Jurkat, Clone E6-1 (cell line): Measurements from ENCODE around the gene IFRD2.
"Not testable (repeated sequence)": the region's sequence is repeated elsewhere in the genome, so short reads cannot be mapped to it uniquely, and the experiment has no call there.

Experiments
- DNase-seq: peaks from one replicate; pipeline ENCODE4 v3.0.0-alpha.2; 2011; ENCODE audit warnings: low read depth, low spot score
- H3K4me3 ChIP-seq: 2 replicates; pipeline ENCODE4 v1.5.1; 2011; ENCODE audit warnings: mild to moderate bottlenecking, low read length, control low read depth, moderate library complexity

Gene IFRD2

GRCh38 chr3:50325113-50325480 is 32.9 kb upstream of the IFRD2 start:
- DNase-seq: no peak
- H3K4me3 ChIP-seq: no peak overlapping the region

- DNase-seq: peak; percentile 57
- H3K4me3 ChIP-seq: no peak overlapping the region
These were observed 32.3 kb upstream of the IFRD2 start for GRCh38 chr3:50324351-50325112.

- DNase-seq: no peak
- H3K4me3 ChIP-seq: no peak overlapping the region
These were observed 31.5 kb upstream of the IFRD2 start for GRCh38 chr3:50323614-50324199.

- no peak for DNase-seq
- H3K4me3 ChIP-seq: no peak overlapping the region
These were observed 30.9 kb upstream of the IFRD2 start for GRCh38 chr3:50323092-50323600.

GRCh38 chr3:50322386-50323091 is 30.3 kb upstream of the IFRD2 start, which contains the start of gene HYAL2:
HYAL2 (minus strand) TSS chr3:50322745; CDS start chr3:50320489, 2,256 bp downstream.
- peak within 1 kb of the TSS; percentile 98 for H3K4me3 ChIP-seq
- no peak for DNase-seq

- H3K4me3 ChIP-seq: peak overlapping the region; percentile 98
- no peak for DNase-seq
These were observed 29.8 kb upstream of the IFRD2 start for GRCh38 chr3:50322115-50322385.

GRCh38 chr3:50321336-50322114 is 29.3 kb upstream of the IFRD2 start:
- peak overlapping the region; percentile 98 for H3K4me3 ChIP-seq
- DNase-seq: peak; percentile 79

GRCh38 chr3:50320853-50321335 is 28.7 kb upstream of the IFRD2 start:
- peak overlapping the region; percentile 98 for H3K4me3 ChIP-seq
- DNase-seq: no peak

- DNase-seq: no peak
- peak overlapping the region; percentile 98 for H3K4me3 ChIP-seq
These were observed 27.8 kb upstream of the IFRD2 start for GRCh38 chr3:50319894-50320625.

GRCh38 chr3:50319181-50319893 is 27.1 kb upstream of the IFRD2 start:
- no peak overlapping the region for H3K4me3 ChIP-seq
- DNase-seq: no peak

- no peak overlapping the region for H3K4me3 ChIP-seq
- no peak for DNase-seq
These were observed 26.4 kb upstream of the IFRD2 start for GRCh38 chr3:50318615-50319014.

- DNase-seq: no peak
- H3K4me3 ChIP-seq: no peak overlapping the region
These were observed 25.9 kb upstream of the IFRD2 start for GRCh38 chr3:50318163-50318562.

- no peak overlapping the region for H3K4me3 ChIP-seq
- DNase-seq: no peak
These were observed 25.1 kb upstream of the IFRD2 start for GRCh38 chr3:50317300-50317699.

- no peak for DNase-seq
- no peak overlapping the region for H3K4me3 ChIP-seq
These were observed 24.5 kb upstream of the IFRD2 start for GRCh38 chr3:50316657-50317242.

- no peak for DNase-seq
- no peak overlapping the region for H3K4me3 ChIP-seq
These were observed 22.6 kb upstream of the IFRD2 start for GRCh38 chr3:50314816-50315215.

GRCh38 chr3:50314342-50314741 is 22.1 kb upstream of the IFRD2 start:
- DNase-seq: no peak
- H3K4me3 ChIP-seq: no peak overlapping the region

GRCh38 chr3:50312041-50312440 is 19.8 kb upstream of the IFRD2 start:
- DNase-seq, H3K4me3 ChIP-seq: not testable (repeated sequence)

- no peak overlapping the region for H3K4me3 ChIP-seq
- no peak for DNase-seq
These were observed 12.4 kb upstream of the IFRD2 start for GRCh38 chr3:50304601-50305000.
